Measurements from ENCODE around the gene PSMD9.

DNA sequence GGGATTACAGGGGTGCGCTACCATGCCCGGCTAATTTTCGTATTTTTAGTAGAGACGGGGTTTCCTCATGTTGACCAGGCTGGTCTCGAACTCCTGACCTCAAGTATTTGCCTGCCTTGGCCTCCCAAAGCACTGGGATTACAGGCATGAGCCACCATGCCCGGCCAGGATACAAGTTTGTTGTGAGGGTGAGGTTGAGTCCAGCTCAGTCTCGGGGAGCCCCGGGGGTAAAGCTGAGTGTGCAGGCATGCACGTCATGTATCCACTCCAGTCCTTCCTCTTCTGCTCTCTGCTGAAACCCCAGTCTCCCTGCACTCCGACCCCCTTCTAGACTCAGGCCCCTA, 30.3 kb upstream of the PSMD9 start:
- no peak for TF ChIP-seq CTCF (IDR thresholded peaks at IDR 0.05; ENCODE audit: insufficient read depth, low read length)
- no peak for TF ChIP-seq POLR2AphosphoS5 (IDR thresholded peaks at IDR 0.05; ENCODE audit: low read depth)
- TF ChIP-seq GABPA (IDR thresholded peaks at IDR 0.05; ENCODE audit: low read depth): no peak
